Measurements from ENCODE around the gene AKAP9.

GRCh38 chr7:92119213-92119759, 178.6 kb downstream of the AKAP9 start:
- TF ChIP-seq CTCF (IDR thresholded peaks at IDR 0.05; ENCODE audit: insufficient read depth, low read length, poor library complexity, severe bottlenecking) (no peak), EZH2phosphoT487 (conservative IDR thresholded peaks at IDR 0.05; ENCODE audit: low read length) (no peak)
